Stimulated activated CD4-positive, alpha-beta T cell treated with anti-CD3 and anti-CD28 coated beads, Interleukin-12 subunit alpha, Interleukin-12 subunit beta, amount 100 ng/mL, for 4 hours (primary cell): Measurements from ENCODE around the gene DAB2IP.

ENCODE experiments used
- DNase-seq: peaks from one replicate; pipeline ENCODE4 v3.0.0-alpha.2; 2020

DAB2IP gene

DNA sequence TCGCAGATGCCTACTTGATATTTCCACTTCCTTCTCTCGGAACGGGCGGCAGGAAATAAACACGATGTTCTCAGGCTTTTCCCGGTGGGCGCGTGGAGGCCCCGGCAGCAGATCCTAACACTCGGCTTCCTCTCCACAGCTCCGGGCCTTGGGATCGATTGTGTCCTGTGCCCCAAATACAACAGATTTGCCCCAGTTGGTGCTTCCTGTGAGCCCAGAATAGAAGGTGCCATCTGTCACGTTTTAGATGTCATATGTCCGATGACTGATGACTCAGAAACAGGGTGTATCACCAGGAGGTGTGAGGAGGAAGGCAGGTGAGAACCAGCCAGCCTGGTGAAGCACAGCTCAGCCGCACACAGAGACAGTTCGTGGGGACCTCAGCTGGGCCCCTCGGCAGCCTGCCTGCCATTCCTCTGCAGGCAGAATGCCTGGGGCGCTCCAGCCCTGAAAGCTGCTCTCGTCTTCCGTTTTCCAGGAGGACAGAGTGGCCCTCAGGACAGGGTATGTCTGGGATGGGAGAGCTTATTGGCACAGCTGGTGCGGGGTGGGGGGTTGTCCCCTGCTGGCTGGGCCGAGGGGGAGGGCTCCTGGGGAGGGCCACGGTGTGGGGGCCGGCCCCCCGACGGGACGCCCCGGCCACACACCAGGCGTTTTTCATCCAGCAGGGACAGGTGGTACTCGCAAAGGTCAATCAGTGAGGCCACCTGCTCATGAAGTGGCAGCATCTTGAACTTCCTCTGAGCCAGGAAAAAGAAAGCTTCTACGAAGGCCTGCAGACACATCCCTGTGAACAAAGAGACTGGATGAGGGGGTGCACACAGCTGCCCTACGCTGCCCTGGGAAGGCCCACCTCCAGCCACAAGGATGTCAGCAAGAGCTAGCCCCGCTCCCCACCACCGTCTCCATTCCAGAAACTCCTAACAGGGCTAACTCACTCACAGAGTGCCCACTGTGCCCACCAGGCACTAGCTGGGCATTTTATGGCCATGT is 171.0 kb downstream of the DAB2IP start:
- no peak for DNase-seq

DNA sequence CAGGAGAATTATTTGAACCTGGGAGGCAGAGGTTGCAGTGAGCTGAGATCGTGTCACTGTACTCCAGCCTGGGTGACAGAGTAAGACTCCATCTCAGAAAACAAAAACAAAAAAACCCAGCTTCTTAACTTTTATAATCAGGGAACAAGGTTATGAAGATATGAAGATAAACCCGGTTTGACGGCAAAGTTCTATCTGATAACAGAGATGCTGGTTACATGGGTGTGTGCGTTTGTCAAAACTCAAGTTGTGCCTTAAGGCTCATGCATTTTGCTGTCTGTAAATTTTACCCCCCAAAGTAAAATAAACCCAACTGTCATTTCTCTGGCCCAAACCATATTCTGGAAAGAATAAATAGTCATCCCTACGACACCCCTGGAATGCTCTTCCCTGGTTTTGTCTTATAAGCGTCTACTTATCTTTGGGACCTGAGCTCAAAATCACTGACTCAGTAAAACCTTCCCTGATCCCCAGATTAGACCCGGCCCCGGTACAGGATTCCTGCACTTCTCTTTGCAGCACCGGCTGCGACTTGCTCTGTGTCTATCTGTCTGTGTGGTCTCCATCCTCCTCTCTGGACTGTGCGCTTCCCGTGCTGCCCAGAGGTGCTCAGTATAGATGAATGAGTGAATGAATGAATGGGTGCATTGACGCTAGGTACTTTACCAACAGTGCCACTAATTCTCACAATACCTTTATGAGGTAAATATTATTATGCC is 172.2 kb downstream of the DAB2IP start:
- no peak for DNase-seq

DNA sequence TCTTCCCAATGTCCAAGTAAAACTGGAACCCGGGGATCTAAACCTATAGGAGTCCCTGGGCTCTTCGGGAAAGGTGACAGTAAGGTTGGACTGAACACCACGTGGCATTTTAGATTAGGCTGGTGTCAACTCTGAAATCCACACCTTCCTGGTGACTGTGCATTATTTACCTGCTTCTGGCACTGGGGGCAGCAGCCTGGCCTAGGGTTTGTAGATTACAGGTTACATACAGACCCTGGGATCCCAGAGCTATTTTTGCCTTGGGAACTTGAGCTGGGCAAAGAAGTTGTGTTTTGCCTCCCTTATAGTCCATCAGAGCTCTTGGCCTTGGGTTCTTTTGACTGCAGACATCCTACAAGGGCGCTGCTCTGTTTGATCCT is 173.2 kb downstream of the DAB2IP start:
- no peak for DNase-seq

DNA sequence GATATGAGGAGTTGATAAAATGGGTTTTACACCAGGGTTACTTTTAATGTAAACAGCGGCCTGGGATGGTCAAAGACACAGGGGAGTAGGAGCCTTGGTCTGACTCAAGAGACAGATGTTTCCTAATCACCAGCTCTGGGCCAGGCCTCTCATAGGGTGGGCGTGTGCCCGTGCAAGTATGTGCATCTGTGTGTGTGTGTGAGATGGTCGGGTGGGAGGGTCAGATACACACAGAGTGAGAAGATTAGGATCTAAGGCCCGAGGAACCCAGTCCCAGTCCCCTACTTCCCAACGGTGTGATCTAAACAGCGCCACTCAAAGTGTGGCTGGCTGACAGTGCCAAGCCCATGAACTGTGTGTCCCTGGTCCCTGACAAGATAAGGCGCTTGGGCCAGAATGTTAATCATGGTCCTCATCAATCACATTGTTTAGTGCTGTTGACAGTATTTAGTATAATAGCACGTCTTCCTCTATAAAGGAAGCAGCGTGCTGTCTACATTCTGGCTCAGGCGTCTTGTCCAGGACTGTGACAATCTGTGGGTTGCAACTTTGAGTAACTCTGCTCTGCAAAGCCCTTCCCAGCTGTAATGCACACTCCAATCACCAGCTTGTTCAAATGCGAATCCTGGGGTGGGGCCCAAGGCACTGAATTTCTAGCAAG is 173.7 kb downstream of the DAB2IP start:
- DNase-seq, result no peak

DNA sequence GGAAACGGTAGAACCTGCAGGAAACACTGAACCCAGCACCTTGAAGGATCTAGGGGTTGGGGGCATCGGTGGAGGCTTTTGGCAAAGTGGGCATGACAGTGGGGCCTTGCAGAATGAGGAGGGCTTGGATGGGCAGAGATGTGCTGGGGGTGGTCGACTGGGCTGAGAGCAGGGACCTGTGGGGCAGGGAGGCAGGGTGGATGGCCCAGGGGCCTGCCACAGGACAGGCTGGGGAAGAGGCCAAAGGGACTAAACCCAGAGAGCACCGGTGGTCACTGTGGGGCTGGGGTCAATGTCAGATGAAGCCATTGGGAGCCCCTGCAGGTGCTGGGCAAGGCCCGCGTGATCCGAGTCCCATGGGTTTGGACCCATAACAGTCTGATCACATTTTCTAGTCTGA is 175.3 kb downstream of the DAB2IP start:
- no peak for DNase-seq

DNA sequence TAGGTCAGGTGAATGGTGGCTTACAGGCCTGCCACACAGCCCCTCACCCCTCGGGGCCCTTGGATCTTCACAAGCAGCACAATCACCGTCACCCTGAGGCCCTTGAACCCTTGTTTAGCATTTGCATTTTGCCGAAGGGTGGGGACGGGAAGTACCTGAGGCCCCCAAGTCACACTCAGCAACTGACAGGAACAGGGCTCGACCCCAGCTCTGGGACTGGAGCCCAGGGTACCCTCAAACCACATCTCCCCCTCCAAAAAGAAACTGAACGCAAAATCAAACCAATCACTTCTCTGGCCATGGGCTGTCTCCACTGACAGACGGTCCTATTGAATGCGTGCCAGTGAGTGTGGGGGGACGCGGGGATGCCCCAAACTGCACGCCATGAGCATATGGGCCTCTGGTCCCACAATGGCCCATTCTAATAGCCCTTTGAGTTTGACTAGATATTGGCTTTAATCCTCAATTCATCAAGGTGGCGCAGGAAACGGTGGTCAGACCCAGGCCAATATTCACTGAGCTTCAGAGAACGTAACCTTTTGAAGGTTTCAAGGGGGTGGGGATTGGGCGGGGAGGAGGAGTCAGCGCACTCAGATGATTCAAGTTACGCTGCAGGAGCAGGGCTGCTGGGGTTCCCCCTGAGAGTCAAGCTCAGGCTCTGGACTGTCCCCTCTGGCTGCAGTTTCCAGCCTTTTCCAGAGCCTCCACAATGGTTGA is 176.0 kb downstream of the DAB2IP start:
- no peak for DNase-seq

DNA sequence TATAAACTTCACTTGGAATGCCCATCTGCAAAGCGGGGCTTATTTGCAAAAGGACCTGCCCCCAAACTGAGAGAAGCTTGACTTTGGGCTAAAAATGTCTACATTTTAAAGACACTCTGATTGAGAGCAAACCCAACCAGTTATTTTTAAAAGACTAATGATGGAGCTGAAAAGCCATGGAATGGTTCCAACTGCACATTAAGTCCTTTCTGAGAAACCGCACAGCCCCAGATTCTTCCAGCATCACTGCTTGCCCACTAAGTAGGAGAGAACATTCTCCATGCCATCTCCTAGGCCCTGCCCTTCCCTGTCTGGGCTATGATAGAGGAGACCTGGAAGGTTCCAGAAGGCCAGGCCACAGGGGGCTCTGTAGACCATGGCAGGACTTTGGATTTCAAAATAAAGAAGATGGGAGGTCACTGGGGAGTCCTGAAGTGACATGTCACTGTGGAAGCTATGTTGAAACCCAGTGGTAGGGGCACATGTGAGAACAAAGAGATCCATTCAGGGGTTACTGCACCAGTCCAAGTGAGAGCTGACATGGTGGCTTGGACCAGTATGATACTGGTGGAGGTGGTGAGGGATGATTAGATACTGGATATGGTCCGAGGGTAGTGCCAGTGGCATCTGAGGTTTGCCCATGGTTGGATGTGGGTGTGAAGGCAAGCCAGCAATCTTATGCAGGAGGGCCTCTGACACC is 179.2 kb downstream of the DAB2IP start:
- DNase-seq, result no peak

DNA sequence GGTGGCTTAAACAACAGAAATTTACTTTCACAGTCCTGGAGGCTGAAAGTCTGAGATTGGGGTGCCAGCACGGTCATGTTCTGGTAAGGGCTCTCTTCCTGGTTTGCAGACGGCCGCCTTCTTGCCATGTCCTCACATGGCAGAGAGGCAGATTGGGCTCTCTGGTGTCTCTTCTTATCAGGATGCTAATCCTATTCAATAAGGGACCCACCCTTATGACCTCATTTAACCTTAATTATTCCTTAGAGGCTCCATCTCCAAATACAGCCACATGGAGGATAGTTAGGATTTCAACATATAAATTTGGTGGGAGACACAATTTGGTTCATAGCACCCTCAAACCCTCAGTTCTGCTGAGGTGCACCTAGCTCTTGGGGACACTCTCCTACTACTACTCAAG is 180.4 kb downstream of the DAB2IP start:
- DNase-seq, result no peak

DNA sequence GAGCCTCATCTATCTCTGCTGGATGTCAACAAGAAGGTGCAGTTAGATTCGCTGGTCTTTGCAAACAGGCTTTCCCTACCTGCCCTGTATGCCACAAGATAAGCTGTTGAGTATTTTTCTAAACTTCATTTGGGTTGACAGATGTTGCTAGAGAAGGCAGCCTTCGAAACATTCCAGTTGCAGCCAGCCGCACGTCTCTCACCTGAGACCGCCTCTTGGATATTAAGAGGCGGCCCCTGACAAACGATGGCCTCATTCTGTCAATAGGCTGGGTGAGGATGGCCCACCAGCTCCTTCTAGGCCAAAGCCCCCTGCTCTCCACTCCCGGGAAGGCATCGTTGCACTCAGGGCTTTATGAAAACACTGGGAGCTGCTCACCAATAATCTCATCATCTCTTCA is 181.6 kb downstream of the DAB2IP start:
- no peak for DNase-seq
